AG10803 (cell line): Measurements from ENCODE around the gene VSIG10L.

Source experiments
- DNase-seq: peaks from one replicate; pipeline ENCODE4 v3.0.0; 2010; ENCODE audit warnings: low read depth
- H3K4me3 ChIP-seq: 2 replicates; pipeline ENCODE4 v1.5.1; 2011; ENCODE audit warnings: mild to moderate bottlenecking, low read length, control low read depth
- CTCF ChIP-seq: conservative IDR thresholded peaks from 2 replicates; pipeline ENCODE4 v1.5.1; 2011; ENCODE audit warnings: mild to moderate bottlenecking, low read length, control low read depth, inconsistent platforms

Gene VSIG10L

GRCh38 chr19:51320280-51320657 is 21.7 kb downstream of the VSIG10L start:
- DNase-seq = no peak
- no peak for TF ChIP-seq CTCF
- H3K4me3 ChIP-seq = no peak overlapping the region

- DNase-seq = no peak
- no peak overlapping the region for H3K4me3 ChIP-seq
- no peak for TF ChIP-seq CTCF
These were observed 22.2 kb downstream of the VSIG10L start for GRCh38 chr19:51319649-51320279.

- H3K4me3 ChIP-seq = no peak overlapping the region
- no peak for TF ChIP-seq CTCF
- no peak for DNase-seq
These were observed 23.0 kb downstream of the VSIG10L start for GRCh38 chr19:51318687-51319648.

- H3K4me3 ChIP-seq = no peak overlapping the region
- DNase-seq = no peak
- TF ChIP-seq CTCF = no peak
These were observed 24.0 kb downstream of the VSIG10L start for GRCh38 chr19:51317968-51318367.

GRCh38 chr19:51317376-51317775 is 24.6 kb downstream of the VSIG10L start:
- no peak overlapping the region for H3K4me3 ChIP-seq
- no peak for TF ChIP-seq CTCF
- no peak for DNase-seq

- no peak for DNase-seq
- no peak for TF ChIP-seq CTCF
- no peak overlapping the region for H3K4me3 ChIP-seq
These were observed 25.3 kb downstream of the VSIG10L start for GRCh38 chr19:51316688-51317087.
